ENCODE results near the gene OR2AJ1.

OR2AJ1 gene

DNA sequence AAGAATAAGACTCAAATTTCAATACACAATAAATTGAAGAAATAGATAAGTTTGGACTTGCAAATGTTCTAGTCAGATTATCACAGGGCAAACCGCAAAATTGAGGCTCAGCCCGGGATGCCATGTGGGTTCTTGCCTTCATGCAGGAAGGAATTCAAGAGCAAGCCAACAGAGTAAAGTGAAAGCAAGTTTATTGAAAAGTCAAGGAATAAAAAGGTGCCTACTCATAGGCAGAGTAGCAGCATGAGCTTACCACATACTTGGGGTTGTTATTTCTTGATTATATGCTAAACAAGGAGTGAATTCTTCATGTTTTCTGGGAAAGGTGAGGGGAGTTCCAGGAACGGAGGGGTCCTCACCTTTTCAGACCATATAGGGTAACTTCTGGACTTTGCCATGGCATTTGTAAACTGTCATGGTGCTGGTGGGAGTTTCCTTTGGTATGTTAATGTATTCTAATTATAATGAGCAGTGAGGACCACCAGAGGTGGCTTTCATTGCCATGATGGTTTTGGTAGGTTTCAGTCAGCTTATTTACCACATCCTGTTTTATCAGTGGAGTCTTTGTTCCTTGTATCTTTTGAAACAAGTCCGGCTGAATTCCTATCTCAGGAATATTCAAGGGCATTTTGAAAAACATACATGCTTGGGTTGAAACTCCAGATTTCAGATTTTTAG lies 38.4 kb downstream of the OR2AJ1 start:
- no peak for DNase-seq

- DNase-seq, result no peak
Measured at GRCh38 chr1:247964933-247965332, 40.2 kb downstream of the OR2AJ1 start, which contains the start of gene OR2AK2. OR2AK2 (plus strand) TSS chr1:247965233; CDS start chr1:247965377, 144 bp downstream.

DNA sequence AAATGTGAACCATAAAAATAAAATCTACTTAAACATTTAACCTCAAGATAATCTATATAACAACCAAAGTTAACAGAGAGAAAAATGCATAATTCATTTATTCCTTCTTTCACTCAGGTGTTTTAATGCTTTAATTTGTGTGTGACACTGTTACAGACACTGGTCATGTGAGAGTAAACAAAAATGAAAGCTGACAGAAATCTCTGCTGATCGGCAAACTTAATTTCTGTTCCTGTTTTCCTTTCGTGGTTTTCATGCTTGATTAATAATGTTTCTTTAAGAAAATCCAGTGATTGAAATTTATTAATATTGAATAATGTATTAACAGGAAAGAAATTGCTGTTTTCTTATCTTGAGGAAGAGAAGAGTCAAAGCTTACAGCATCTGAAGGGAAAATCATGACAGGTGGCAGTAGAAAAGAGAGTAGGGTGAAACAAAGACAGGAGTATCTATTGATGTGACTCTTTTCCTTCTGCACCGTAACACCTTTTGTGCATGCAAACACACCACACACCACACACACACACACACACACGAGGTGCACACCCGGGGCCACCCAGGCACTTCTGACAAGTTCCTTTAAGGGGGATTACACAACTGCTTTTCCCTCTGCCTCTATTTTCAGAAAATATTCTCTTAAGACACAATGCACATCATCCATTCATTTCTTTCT lies 42.0 kb downstream of the OR2AJ1 start:
- no peak for DNase-seq

Measured in activated CD4-positive, alpha-beta T cell treated with anti-CD3 and anti-CD28 coated beads for 48 hours (primary cell).